OCI-LY7 (cell line): ENCODE measurements around the gene TACR2. TPM values are rescaled to one million over a fixed set of nuclear protein-coding genes. Genes with fewer than 3 reads are reported as not detected.

ENCODE experiments used
- BruUV-seq: library from RNA; stranded (reverse); fragments of 400-500 nt; replicated peaks from 2 replicates; lab custom pipeline; 2021; lab: Mats Ljungman, UMichigan
- CTCF ChIA-PET: fragments of 300-600 bp; sonication (Branson Sonifier 250); formaldehyde crosslinking; loops from one replicate; lab custom pipeline; 2022; ENCODE audit warnings: antibody characterized with exemption; ENCODE audit not compliant: unreplicated experiment; lab: Charles Lee
- POLR2A ChIA-PET: fragments of 300-600 bp; sonication (Branson Sonifier 250); formaldehyde crosslinking; loops from one replicate; lab custom pipeline; 2022; ENCODE audit warnings: antibody characterized with exemption; lab: Charles Lee
- DNase-seq: peaks from one replicate; pipeline ENCODE4 v3.0.0-alpha.2; 2015; ENCODE audit warnings: low spot score
- H2AFZ ChIP-seq: fragments of 200-600 bp; sonication (generic), shearing (Covaris generic); 2 replicates; pipeline ENCODE4 v1.6.1; 2014; ENCODE audit warnings: mild to moderate bottlenecking, antibody characterized with exemption, low read length, moderate library complexity
- H3K27ac ChIP-seq: fragments of 200-600 bp; sonication (generic); 2 replicates; pipeline ENCODE4 v1.5.1; 2014; ENCODE audit warnings: mixed run types, low read depth, mild to moderate bottlenecking, moderate library complexity, low read length, inconsistent platforms; ENCODE audit not compliant: poor library complexity, severe bottlenecking
- H3K36me3 ChIP-seq: fragments of 200-600 bp; sonication (generic); 2 replicates; pipeline ENCODE4 v1.6.1; 2014; ENCODE audit warnings: mild to moderate bottlenecking, antibody characterized with exemption, low read length, moderate library complexity, mixed read lengths; ENCODE audit not compliant: insufficient read depth
- H3K4me1 ChIP-seq: fragments of 200-600 bp; sonication (generic); 2 replicates; pipeline ENCODE4 v1.5.1; 2014; ENCODE audit warnings: mild to moderate bottlenecking, low read length; ENCODE audit not compliant: insufficient read depth, poor library complexity, severe bottlenecking
- H3K4me2 ChIP-seq: fragments of 200-600 bp; sonication (generic); 2 replicates; pipeline ENCODE4 v1.6.1; 2014; ENCODE audit warnings: mild to moderate bottlenecking, low read length
- H3K4me3 ChIP-seq: fragments of 200-600 bp; sonication (generic); 2 replicates; pipeline ENCODE4 v1.5.1; 2014; ENCODE audit warnings: mild to moderate bottlenecking, low read depth, low read length; ENCODE audit not compliant: poor library complexity, severe bottlenecking
- H3K79me2 ChIP-seq: fragments of 200-600 bp; sonication (generic); 2 replicates; pipeline ENCODE4 v1.6.1; 2016; ENCODE audit warnings: low read depth, mild to moderate bottlenecking, low read length, moderate library complexity, mixed read lengths; ENCODE audit not compliant: insufficient read depth
- H3K9me2 ChIP-seq: fragments of 200-600 bp; sonication (generic); 2 replicates; pipeline ENCODE4 v1.6.1; 2016; ENCODE audit warnings: mild to moderate bottlenecking, low read length, mixed read lengths; ENCODE audit not compliant: insufficient read depth
- H3K9me3 ChIP-seq: fragments of 200-600 bp; sonication (generic); 2 replicates; pipeline ENCODE4 v1.6.1; 2014; ENCODE audit warnings: mild to moderate bottlenecking, mixed run types, low read length, mixed read lengths
- H4K20me1 ChIP-seq: fragments of 200-600 bp; sonication (generic); 2 replicates; pipeline ENCODE4 v1.6.1; 2014; ENCODE audit warnings: mild to moderate bottlenecking, antibody characterized with exemption, low read length, moderate library complexity, mixed read lengths; ENCODE audit not compliant: insufficient read depth
- CTCF ChIP-seq: fragments of 200-600 bp; sonication (generic); conservative IDR thresholded peaks from 2 replicates; pipeline ENCODE4 v1.5.1; 2014; ENCODE audit warnings: mild to moderate bottlenecking, antibody characterized with exemption, low read length, moderate library complexity, mixed read lengths
- EZH2phosphoT487 ChIP-seq: fragments of 200-600 bp; sonication (generic); IDR thresholded peaks from 2 replicates; pipeline ENCODE4 v1.6.1; 2018; ENCODE audit warnings: low read depth, borderline replicate concordance, mild to moderate bottlenecking, mixed run types, antibody characterized with exemption, low read length, moderate library complexity, mixed read lengths
- intact Hi-C: fragments of 100-400 bp; cut with micrococcal nuclease; formaldehyde crosslinking; loops from one replicate; pipeline ENCODE4 v1.10.0; 2022; ENCODE audit not compliant: unreplicated experiment
- total RNA-seq, 2 experiments: library from RNA; depleted of rRNA in 1 of 2; stranded (reverse); fragments of >200 nt in 1 of 2; shearing (Covaris generic) in 1 of 2; gene quantifications; 2 replicates each; pipeline ENCODE4 v1.2.3, GENCODE V29; 2014 to 2022

TACR2 gene
- total RNA-seq, 2 experiments from 2014 or later, result not detected

GRCh38 chr10:69425041-69425440 is 8.3 kb upstream of the TACR2 start:
- POLR2A ChIA-PET, result interaction anchor here (0.6 kb wide), 1 partner anchor 11 kb away, joined by 3 read pairs; no protein-coding TSS in a partner anchor
- no TSS peak for BruUV-seq
- Histone ChIP-seq H3K4me2 (no peak overlapping the region), H3K9me2 (no peaks in the 10 kb centered on the region), H3K27ac (no peak overlapping the region), H3K36me3 (no peaks in the 10 kb centered on the region), H3K4me3 (no peak overlapping the region), H4K20me1 (no peaks in the 10 kb centered on the region), H3K79me2 (no peaks in the 10 kb centered on the region), H3K9me3 (no peaks in the 10 kb centered on the region), H2AFZ (no peak overlapping the region), H3K4me1 (peaks cover 7% of the 10 kb centered on the region)
- DNase-seq, result no peak
- CTCF ChIA-PET, result no interaction called here
- TF ChIP-seq CTCF (no peak), EZH2phosphoT487 (no peak)
- intact Hi-C loops, result loop anchor here (5.0 kb wide), 1 partner anchor 212 kb away; no protein-coding TSS in a partner anchor

GRCh38 chr10:69422676-69423075 is 6.0 kb upstream of the TACR2 start:
- H2AFZ ChIP-seq, result no peak overlapping the region
- H3K27ac ChIP-seq, result no peak overlapping the region
- POLR2A ChIA-PET, result no interaction called here
- no peaks in the 10 kb centered on the region for H3K36me3 ChIP-seq
- no peaks in the 10 kb centered on the region for H3K9me2 ChIP-seq
- no peak overlapping the region for H3K4me2 ChIP-seq
- BruUV-seq, result no TSS peak
- TF ChIP-seq CTCF (no peak), EZH2phosphoT487 (no peak)
- H4K20me1 ChIP-seq, result no peaks in the 10 kb centered on the region
- no peaks in the 10 kb centered on the region for H3K9me3 ChIP-seq
- CTCF ChIA-PET, result no interaction called here
- intact Hi-C loops, result no loop called here
- H3K4me1 ChIP-seq, result peaks cover 7% of the 10 kb centered on the region
- DNase-seq, result no peak
- no peaks in the 10 kb centered on the region for H3K79me2 ChIP-seq
- H3K4me3 ChIP-seq, result no peak overlapping the region

- CTCF ChIA-PET, result no interaction called here
- H3K9me2 ChIP-seq, result no peaks in the 10 kb centered on the region
- BruUV-seq, result no TSS peak
- no peaks in the 10 kb centered on the region for H3K79me2 ChIP-seq
- H3K4me3 ChIP-seq, result no peak overlapping the region
- H3K36me3 ChIP-seq, result no peaks in the 10 kb centered on the region
- H3K27ac ChIP-seq, result no peak overlapping the region
- H3K9me3 ChIP-seq, result no peaks in the 10 kb centered on the region
- no peaks in the 10 kb centered on the region for H4K20me1 ChIP-seq
- DNase-seq, result no peak
- H3K4me2 ChIP-seq, result no peak overlapping the region
- intact Hi-C loops, result no loop called here
- H2AFZ ChIP-seq, result no peak overlapping the region
- POLR2A ChIA-PET, result interaction anchor here (1.1 kb wide), 1 partner anchor 675 kb away, joined by 3 read pairs; no protein-coding TSS in a partner anchor
- no peak for TF ChIP-seq EZH2phosphoT487
- TF ChIP-seq CTCF, result no peak
- H3K4me1 ChIP-seq, result peaks cover 7% of the 10 kb centered on the region
These were observed 5.0 kb upstream of the TACR2 start for GRCh38 chr10:69421611-69422308.
